Measurements from ENCODE around the gene C4B. TPM values are rescaled to one million over a fixed set of nuclear protein-coding genes. Genes with fewer than 3 reads are reported as not detected.
"Not testable (repeated sequence)": the region's sequence is repeated elsewhere in the genome, so short reads cannot be mapped to it uniquely, and the experiment has no call there.

The C4B gene
- total RNA-seq, 4 donors from 2014 or later, result 266 to 420 (median 299) TPM

- Histone ChIP-seq H3K27me3 (no peaks in the 10 kb centered on the region), H3K9me3 (no peaks in the 10 kb centered on the region), H3K27ac (peak overlapping the region in 2 of 4 donors; percentile 82 to 88), H3K4me3 (no peak overlapping the region), H3K4me1 (peaks cover 0 to 43% (median 27%) of the 10 kb centered on the region in 4 donors), H3K36me3 (peaks cover 0 to 32% (median 0%) of the 10 kb centered on the region in 3 donors)
- WGBS, 2 donors, result 67% methylated on average over 5 of the region's 5 CpGs
- no peak for DNase-seq (ENCODE audit: low spot score in 2 of 2)
- TF ChIP-seq POLR2A (IDR thresholded peaks at IDR 0.05) (no peak), CTCF (IDR thresholded peaks at IDR 0.05) (no peak), EP300 (IDR thresholded peaks at IDR 0.05) (no peak)
Measured at GRCh38 chr6:32050562-32050961, 36.0 kb downstream of the C4B start.

DNA sequence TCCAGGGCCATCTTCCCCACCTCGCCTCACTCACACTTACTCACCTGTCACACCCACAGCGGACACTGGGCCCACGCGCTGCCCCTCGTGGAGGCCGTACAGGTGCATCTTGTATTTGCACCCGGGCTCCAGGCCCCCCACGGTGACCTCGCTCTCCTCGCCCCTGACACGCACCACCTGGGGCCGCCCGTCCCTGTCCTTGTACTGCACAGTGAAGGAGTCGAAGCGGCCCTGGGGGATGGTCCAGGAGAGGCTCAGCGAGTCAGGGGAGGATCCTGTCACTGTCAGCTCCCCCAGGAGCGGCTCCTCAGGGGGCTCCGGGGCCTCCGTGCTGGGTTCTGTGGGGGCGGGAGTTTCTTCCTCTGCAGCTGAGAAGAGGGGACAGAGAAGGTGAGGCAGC is 38.0 kb downstream of the C4B start:
- WGBS, 2 donors, result 76 to 81% methylated on average over 11 to 20 of the region's 20 CpGs
- peak overlapping the region in 2 of 4 donors; percentile 33 to 64 for H3K27ac ChIP-seq
- H3K4me1 ChIP-seq, result peaks cover 0 to 31% (median 12%) of the 10 kb centered on the region in 4 donors
- not testable (repeated sequence) for H3K27me3 ChIP-seq; H3K4me3 ChIP-seq; H3K9me3 ChIP-seq; DNase-seq (ENCODE audit: low spot score in 2 of 2)
- H3K36me3 ChIP-seq, result peaks cover 0 to 51% (median 0%) of the 10 kb centered on the region in 3 donors

GRCh38 chr6:32053314-32053713 is 38.7 kb downstream of the C4B start:
- H3K27ac ChIP-seq, result peak overlapping the region in 2 of 4 donors; percentile 33 to 64

GRCh38 chr6:32055756-32056155 is 41.2 kb downstream of the C4B start:
- H3K27ac ChIP-seq; H3K27me3 ChIP-seq; H3K9me3 ChIP-seq; DNase-seq (ENCODE audit: low spot score in 2 of 2); H3K4me3 ChIP-seq: not testable (repeated sequence)
- 91 to 93% methylated on average over 20 to 21 of the region's 21 CpGs for WGBS, 2 donors
- H3K4me1 ChIP-seq, result peaks cover 0 to 32% (median 11%) of the 10 kb centered on the region in 4 donors
- peaks cover 0 to 66% (median 0%) of the 10 kb centered on the region in 3 donors for H3K36me3 ChIP-seq

More at GRCh38 chr6:32053314-32053713, 38.7 kb downstream of the C4B start:
- H3K4me3 ChIP-seq; DNase-seq (ENCODE audit: low spot score in 2 of 2); H3K27me3 ChIP-seq; H3K9me3 ChIP-seq: not testable (repeated sequence)
- WGBS, 2 donors, result 84 to 96% methylated on average over 13 of the region's 13 CpGs
- Histone ChIP-seq H3K4me1 (peaks cover 0 to 31% (median 8%) of the 10 kb centered on the region in 4 donors), H3K36me3 (peaks cover 0 to 58% (median 0%) of the 10 kb centered on the region in 3 donors)

GRCh38 chr6:32056254-32056653 is 41.7 kb downstream of the C4B start:
- Histone ChIP-seq H3K36me3 (peaks cover 0 to 71% (median 0%) of the 10 kb centered on the region in 3 donors), H3K4me1 (peaks cover 0 to 36% (median 11%) of the 10 kb centered on the region in 4 donors), H3K27me3 (no peaks in the 10 kb centered on the region), H3K9me3 (no peaks in the 10 kb centered on the region), H3K4me3 (no peak overlapping the region), H3K27ac (peak overlapping the region in 1 of 4 donors; percentile 36)
- no peak for TF ChIP-seq POLR2A (IDR thresholded peaks at IDR 0.05)
- no peak for TF ChIP-seq EP300 (IDR thresholded peaks at IDR 0.05)
- 92 to 100% methylated on average over 2 to 7 of the region's 7 CpGs for WGBS, 2 donors
- DNase-seq (ENCODE audit: low spot score in 2 of 2), result no peak

- WGBS, 2 donors, result 79 to 87% methylated on average over 17 of the region's 17 CpGs
- Histone ChIP-seq H3K27me3 (no peaks in the 10 kb centered on the region), H3K36me3 (peaks cover 0 to 75% (median 0%) of the 10 kb centered on the region in 3 donors), H3K27ac (peak overlapping the region; percentile 2 to 74 (median 52)), H3K4me1 (peaks cover 0 to 36% (median 11%) of the 10 kb centered on the region in 4 donors), H3K9me3 (no peaks in the 10 kb centered on the region), H3K4me3 (no peak overlapping the region)
- DNase-seq (ENCODE audit: low spot score in 2 of 2), result no peak
- TF ChIP-seq EP300 (IDR thresholded peaks at IDR 0.05) (no peak), POLR2A (IDR thresholded peaks at IDR 0.05) (no peak), CTCF (IDR thresholded peaks at IDR 0.05) (no peak)
Measured at GRCh38 chr6:32057966-32058365, 43.4 kb downstream of the C4B start.

GRCh38 chr6:32058511-32058963 is 43.9 kb downstream of the C4B start:
- 28% methylated on average over 11 of the region's 11 CpGs for WGBS, 2 donors
- no peak overlapping the region for H3K4me3 ChIP-seq

More at GRCh38 chr6:32058511-32058963, 43.9 kb downstream of the C4B start:
- Histone ChIP-seq H3K9me3 (no peaks in the 10 kb centered on the region), H3K4me1 (peaks cover 0 to 37% (median 11%) of the 10 kb centered on the region in 4 donors), H3K27ac (peak overlapping the region; percentile 2 to 74 (median 52)), H3K27me3 (no peaks in the 10 kb centered on the region), H3K36me3 (peaks cover 0 to 73% (median 0%) of the 10 kb centered on the region in 3 donors)
- TF ChIP-seq CTCF (IDR thresholded peaks at IDR 0.05) (no peak), POLR2A (IDR thresholded peaks at IDR 0.05) (no peak), EP300 (IDR thresholded peaks at IDR 0.05) (peak in 1 of 2 donors; percentile 36)
- no peak for DNase-seq (ENCODE audit: low spot score in 2 of 2)
